Measurements from ENCODE around the gene STRAP. TPM values are rescaled to one million over a fixed set of nuclear protein-coding genes. Genes with fewer than 3 reads are reported as not detected.

Gene STRAP
- polyA plus RNA-seq, 1 donor: 95.5 TPM

DNA sequence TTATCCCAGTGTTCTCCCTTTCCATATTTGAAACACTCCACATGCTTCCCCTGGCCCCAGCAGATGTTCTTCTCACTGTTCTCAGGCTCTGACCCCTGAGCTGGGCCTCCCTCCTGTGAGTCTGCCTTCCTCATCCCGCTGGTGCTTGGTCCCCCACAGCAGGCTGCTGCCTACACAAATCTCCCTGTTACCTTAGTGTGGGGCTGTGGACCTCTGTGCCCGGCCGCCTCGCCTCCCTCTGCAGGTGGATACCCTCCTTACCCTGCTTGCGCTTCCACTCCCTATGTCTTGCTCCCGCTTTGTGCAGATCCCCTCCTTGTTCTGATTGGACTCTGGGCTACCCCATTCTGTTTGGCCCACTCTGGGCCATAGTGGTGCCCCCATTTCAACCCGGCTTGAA is 35.9 kb downstream of the STRAP start:
- H3K4me3 ChIP-seq (ENCODE audit: low read length): no peak overlapping the region
- no peaks in the 10 kb centered on the region for H3K27me3 ChIP-seq (ENCODE audit: control insufficient read depth, insufficient read depth, low read length)
- no peaks in the 10 kb centered on the region for H3K4me1 ChIP-seq (ENCODE audit: control insufficient read depth, insufficient read depth, low read length)
- H3K27ac ChIP-seq (ENCODE audit: low read length): no peak overlapping the region
- H3K9me3 ChIP-seq (ENCODE audit: control insufficient read depth, low read depth, low read length): no peaks in the 10 kb centered on the region
- no CpG with 5 or more reads among the region's 7 CpGs for WGBS (ENCODE audit: insufficient coverage, low lambda C conversion rate)
- H3K36me3 ChIP-seq (ENCODE audit: control insufficient read depth, insufficient read depth, low read length): peaks cover 4% of the 10 kb centered on the region
- no peak for DNase-seq

DNA sequence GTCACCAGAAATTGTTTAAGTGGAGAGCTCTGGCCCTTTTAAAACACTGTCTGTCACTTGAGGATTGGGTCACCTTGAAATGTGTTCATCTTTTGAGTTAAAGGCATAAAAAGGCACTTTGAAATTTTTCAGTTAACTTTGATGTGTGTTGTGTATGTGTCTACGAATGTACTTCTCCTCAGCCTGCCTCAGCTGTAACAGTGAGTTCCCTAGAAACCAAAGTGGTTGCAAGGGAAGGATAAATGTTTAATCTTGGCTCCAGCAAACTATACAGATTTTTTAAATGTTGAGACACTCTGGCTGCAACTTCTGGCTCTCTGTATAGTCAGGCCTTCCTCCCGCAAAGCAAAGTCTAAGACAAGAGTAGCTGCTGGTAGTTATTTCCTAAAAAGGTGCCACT is 37.2 kb downstream of the STRAP start:
- H3K4me3 ChIP-seq (ENCODE audit: low read length): no peak overlapping the region
- no CpG with 5 or more reads among the region's 2 CpGs for WGBS (ENCODE audit: insufficient coverage, low lambda C conversion rate)
- DNase-seq: peak; percentile 18 to 24
- no peaks in the 10 kb centered on the region for H3K4me1 ChIP-seq (ENCODE audit: control insufficient read depth, insufficient read depth, low read length)
- no peaks in the 10 kb centered on the region for H3K27me3 ChIP-seq (ENCODE audit: control insufficient read depth, insufficient read depth, low read length)
- H3K27ac ChIP-seq (ENCODE audit: low read length): no peak overlapping the region
- H3K36me3 ChIP-seq (ENCODE audit: control insufficient read depth, insufficient read depth, low read length): peaks cover 4% of the 10 kb centered on the region
- no peaks in the 10 kb centered on the region for H3K9me3 ChIP-seq (ENCODE audit: control insufficient read depth, low read depth, low read length)

DNA sequence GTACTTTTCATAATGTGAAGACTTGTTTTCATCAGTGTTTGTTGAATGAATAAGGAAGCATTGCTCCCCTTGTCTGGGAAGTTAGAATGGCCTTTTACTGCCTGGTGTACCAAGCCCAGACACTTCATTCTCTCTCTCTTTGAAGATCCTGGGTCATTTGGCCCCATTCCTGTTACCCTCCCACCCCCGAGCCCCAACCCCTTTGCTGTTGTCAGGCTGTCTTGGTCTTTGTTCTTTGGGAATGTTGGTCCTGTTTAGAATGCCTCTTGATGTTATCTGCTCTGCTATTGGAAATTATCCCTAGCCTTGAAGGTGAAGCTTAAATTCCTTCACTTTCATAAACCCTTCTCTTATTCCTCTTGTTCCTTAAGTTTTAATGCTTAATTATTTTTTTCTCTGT is 42.8 kb downstream of the STRAP start:
- no peak overlapping the region for H3K27ac ChIP-seq (ENCODE audit: low read length)
- H3K4me3 ChIP-seq (ENCODE audit: low read length): no peak overlapping the region
- no CpG with 5 or more reads among the region's 1 CpG for WGBS (ENCODE audit: insufficient coverage, low lambda C conversion rate)
- H3K4me1 ChIP-seq (ENCODE audit: control insufficient read depth, insufficient read depth, low read length): no peaks in the 10 kb centered on the region
- DNase-seq: no peak
- H3K27me3 ChIP-seq (ENCODE audit: control insufficient read depth, insufficient read depth, low read length): no peaks in the 10 kb centered on the region
- H3K36me3 ChIP-seq (ENCODE audit: control insufficient read depth, insufficient read depth, low read length): peaks cover 4% of the 10 kb centered on the region
- H3K9me3 ChIP-seq (ENCODE audit: control insufficient read depth, low read depth, low read length): no peaks in the 10 kb centered on the region

DNA sequence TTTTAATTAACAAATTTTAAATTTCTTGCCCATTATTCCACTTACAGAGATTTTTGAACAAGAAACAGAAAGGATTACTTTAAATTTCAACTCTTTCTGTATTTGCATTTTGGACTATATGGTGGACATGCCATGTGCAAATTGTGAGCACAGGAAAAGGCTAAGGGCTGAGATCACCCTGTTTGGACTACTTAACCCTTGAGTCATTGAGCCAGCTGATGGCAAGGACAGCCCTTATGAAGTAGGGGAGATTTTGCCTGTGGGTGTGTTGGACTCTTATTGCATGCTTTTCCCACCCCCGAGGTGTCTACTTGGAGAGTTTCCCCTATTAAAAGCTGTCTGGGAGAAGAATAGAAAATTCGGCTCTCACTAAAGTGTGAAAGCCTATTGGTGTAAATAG is 46.2 kb downstream of the STRAP start:
- Histone ChIP-seq H3K4me3 (ENCODE audit: low read length) (no peak overlapping the region), H3K4me1 (ENCODE audit: control insufficient read depth, insufficient read depth, low read length) (no peaks in the 10 kb centered on the region), H3K36me3 (ENCODE audit: control insufficient read depth, insufficient read depth, low read length) (peaks cover 4% of the 10 kb centered on the region), H3K27me3 (ENCODE audit: control insufficient read depth, insufficient read depth, low read length) (no peaks in the 10 kb centered on the region), H3K27ac (ENCODE audit: low read length) (no peak overlapping the region), H3K9me3 (ENCODE audit: control insufficient read depth, low read depth, low read length) (no peaks in the 10 kb centered on the region)
- no peak for DNase-seq
- no CpG with 5 or more reads among the region's 2 CpGs for WGBS (ENCODE audit: insufficient coverage, low lambda C conversion rate)

DNA sequence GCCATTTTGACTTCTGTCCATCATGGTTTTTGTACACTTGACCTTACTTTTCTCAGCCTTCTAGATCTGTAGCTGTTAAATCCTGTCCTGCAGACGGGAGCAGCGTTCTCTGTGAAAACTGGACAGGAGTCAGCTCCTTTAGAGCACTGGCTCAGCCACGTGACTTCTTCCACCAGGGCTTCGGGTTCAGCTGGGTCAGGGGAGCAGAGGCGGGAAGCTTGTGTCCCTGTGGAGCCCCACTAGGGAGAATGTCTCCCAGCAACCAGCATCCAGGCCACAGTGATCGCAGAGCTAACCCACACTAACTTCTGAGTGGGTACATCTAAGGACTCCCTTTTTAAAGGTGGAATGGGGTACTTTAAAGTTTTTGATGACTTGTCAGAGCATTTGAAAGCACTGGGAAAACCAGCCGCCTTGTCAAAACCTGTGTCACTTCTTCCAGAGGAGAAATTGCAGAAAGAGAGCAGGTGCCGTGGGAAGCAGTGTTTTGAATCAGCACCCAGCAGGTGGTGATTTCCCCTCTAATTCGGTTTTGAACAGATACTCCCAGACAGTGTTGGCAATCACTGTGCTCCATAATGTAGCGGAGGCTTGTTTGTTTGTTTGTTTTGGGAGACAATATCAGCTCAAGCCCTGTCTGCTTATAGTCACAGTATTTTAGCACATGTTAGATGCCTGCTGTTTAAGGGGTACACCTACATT is 46.8 kb downstream of the STRAP start:
- Histone ChIP-seq H3K27me3 (ENCODE audit: control insufficient read depth, insufficient read depth, low read length) (no peaks in the 10 kb centered on the region), H3K9me3 (ENCODE audit: control insufficient read depth, low read depth, low read length) (no peaks in the 10 kb centered on the region), H3K27ac (ENCODE audit: low read length) (no peak overlapping the region), H3K4me1 (ENCODE audit: control insufficient read depth, insufficient read depth, low read length) (no peaks in the 10 kb centered on the region), H3K36me3 (ENCODE audit: control insufficient read depth, insufficient read depth, low read length) (peaks cover 4% of the 10 kb centered on the region), H3K4me3 (ENCODE audit: low read length) (no peak overlapping the region)
- 56% methylated on average over 2 of the region's 10 CpGs for WGBS (ENCODE audit: insufficient coverage, low lambda C conversion rate)
- no peak for DNase-seq

DNA sequence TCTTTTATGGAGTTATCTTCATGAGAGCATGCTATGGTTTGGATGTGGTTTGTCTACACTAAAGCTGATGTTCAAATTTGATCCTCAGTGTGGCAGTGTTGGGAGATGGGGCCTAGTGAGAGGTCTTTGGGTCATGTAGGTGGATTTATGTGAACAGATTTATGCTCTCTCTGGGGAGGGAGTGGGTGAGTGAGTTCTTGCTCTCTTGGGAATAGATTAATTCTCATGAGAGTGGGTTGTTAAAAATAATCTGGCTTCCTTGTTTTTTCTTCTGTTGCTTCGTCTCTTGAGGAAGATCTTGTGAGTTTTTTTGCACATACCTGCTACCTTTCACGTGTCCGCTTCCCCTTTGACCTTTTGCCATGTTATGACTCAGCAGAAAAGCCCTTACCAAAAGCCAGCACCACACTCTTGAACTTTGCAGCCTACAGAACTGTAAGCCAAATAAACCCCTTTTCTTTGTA is 49.4 kb downstream of the STRAP start:
- H3K36me3 ChIP-seq (ENCODE audit: control insufficient read depth, insufficient read depth, low read length): peaks cover 5% of the 10 kb centered on the region
- WGBS (ENCODE audit: insufficient coverage, low lambda C conversion rate): 92% methylated on average over 3 of the region's 3 CpGs
- no peak overlapping the region for H3K4me3 ChIP-seq (ENCODE audit: low read length)
- H3K9me3 ChIP-seq (ENCODE audit: control insufficient read depth, low read depth, low read length): no peaks in the 10 kb centered on the region
- H3K27me3 ChIP-seq (ENCODE audit: control insufficient read depth, insufficient read depth, low read length): no peaks in the 10 kb centered on the region
- no peaks in the 10 kb centered on the region for H3K4me1 ChIP-seq (ENCODE audit: control insufficient read depth, insufficient read depth, low read length)
- H3K27ac ChIP-seq (ENCODE audit: low read length): no peak overlapping the region
- DNase-seq: no peak

DNA sequence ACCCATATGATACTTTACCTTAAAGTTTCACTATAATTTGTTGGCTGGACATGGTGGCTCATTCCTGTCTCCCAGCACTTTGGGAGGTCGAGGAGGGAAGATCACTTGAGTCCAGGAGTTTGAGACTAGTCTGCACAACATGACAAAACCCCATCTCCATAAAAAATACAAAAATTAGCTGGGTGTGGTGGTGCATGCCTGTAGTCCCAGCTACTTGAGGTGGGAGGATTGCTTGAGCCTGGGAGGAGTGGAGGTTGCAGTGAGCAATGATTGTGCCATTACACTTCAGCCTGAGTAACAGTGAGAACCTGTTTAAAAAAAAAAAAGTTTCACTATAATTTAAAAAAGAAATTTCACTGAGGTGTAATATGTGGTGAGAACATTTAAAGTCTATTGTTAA is 50.1 kb downstream of the STRAP start:
- H3K36me3 ChIP-seq (ENCODE audit: control insufficient read depth, insufficient read depth, low read length): peaks cover 5% of the 10 kb centered on the region
- no peaks in the 10 kb centered on the region for H3K9me3 ChIP-seq (ENCODE audit: control insufficient read depth, low read depth, low read length)
- no peaks in the 10 kb centered on the region for H3K27me3 ChIP-seq (ENCODE audit: control insufficient read depth, insufficient read depth, low read length)
- WGBS (ENCODE audit: insufficient coverage, low lambda C conversion rate): no CpG with 5 or more reads among the region's 1 CpG
- H3K27ac ChIP-seq (ENCODE audit: low read length): no peak overlapping the region
- H3K4me1 ChIP-seq (ENCODE audit: control insufficient read depth, insufficient read depth, low read length): no peaks in the 10 kb centered on the region
- DNase-seq: no peak
- H3K4me3 ChIP-seq (ENCODE audit: low read length): no peak overlapping the region

DNA sequence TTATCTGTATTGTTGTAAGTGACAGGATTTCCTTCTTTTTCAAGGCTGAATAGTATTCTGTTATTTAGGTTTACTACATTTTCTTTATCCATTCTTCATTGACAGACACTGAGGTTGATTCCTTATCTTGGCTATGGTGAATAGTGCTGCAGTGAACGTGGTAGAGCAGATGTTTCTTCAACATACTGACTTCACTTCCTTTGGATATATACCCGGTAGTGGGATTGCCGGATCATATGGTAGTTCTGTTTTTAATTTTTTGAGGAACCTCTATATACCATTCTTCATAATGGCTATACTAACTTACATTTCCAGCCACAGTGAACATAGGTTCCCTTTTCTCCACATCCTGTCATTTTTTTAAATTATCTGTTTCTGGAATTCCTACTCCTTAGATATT is 50.8 kb downstream of the STRAP start:
- Histone ChIP-seq H3K36me3 (ENCODE audit: control insufficient read depth, insufficient read depth, low read length) (peaks cover 5% of the 10 kb centered on the region), H3K27ac (ENCODE audit: low read length) (no peak overlapping the region), H3K27me3 (ENCODE audit: control insufficient read depth, insufficient read depth, low read length) (no peaks in the 10 kb centered on the region), H3K9me3 (ENCODE audit: control insufficient read depth, low read depth, low read length) (no peaks in the 10 kb centered on the region), H3K4me3 (ENCODE audit: low read length) (no peak overlapping the region), H3K4me1 (ENCODE audit: control insufficient read depth, insufficient read depth, low read length) (no peaks in the 10 kb centered on the region)
- DNase-seq: no peak
- WGBS (ENCODE audit: insufficient coverage, low lambda C conversion rate): 100% methylated on average over 2 of the region's 3 CpGs

DNA sequence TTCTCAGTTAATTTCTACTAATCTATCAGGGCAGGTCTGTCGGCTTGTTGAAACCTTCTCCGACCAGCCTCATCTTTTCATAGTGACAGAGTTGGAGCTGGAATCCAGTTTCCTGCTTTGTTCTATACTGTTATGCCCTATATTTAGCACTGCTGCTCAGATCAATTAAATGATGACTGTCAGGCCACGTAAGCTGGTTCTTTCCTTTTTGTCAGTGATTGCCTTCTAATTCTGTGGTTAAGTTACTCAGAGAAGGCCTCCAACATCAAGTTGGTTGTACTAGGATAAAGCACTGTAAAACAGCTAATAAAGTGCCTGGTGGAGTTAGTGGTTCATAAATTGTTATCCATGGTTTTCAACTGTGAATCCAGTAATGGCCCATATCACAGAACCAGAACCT is 51.6 kb downstream of the STRAP start:
- Histone ChIP-seq H3K27ac (ENCODE audit: low read length) (no peak overlapping the region), H3K4me1 (ENCODE audit: control insufficient read depth, insufficient read depth, low read length) (no peaks in the 10 kb centered on the region), H3K27me3 (ENCODE audit: control insufficient read depth, insufficient read depth, low read length) (no peaks in the 10 kb centered on the region), H3K9me3 (ENCODE audit: control insufficient read depth, low read depth, low read length) (no peaks in the 10 kb centered on the region), H3K36me3 (ENCODE audit: control insufficient read depth, insufficient read depth, low read length) (peaks cover 5% of the 10 kb centered on the region), H3K4me3 (ENCODE audit: low read length) (no peak overlapping the region)
- WGBS (ENCODE audit: insufficient coverage, low lambda C conversion rate): no CpG with 5 or more reads among the region's 3 CpGs
- DNase-seq: no peak

DNA sequence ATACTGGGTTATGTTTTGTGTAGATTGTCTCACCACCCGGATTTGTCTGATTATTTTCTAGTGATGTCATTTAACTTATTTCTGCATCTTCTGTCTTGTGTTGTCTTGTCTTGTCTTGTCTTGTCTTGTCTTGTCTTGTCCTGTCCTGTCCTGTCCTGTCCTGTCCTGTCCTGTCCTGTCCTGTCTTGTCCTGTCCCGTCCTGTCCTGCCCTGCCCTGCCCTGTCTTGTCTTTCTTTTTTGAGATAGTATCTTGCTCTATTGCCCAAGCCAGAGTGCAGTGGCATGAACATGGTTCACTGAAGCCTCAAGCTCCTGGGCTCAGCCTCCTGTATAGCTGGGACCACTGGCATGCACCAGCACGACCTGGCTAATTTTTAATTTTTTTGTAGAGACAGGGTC is 54.6 kb downstream of the STRAP start:
- Histone ChIP-seq H3K36me3 (ENCODE audit: control insufficient read depth, insufficient read depth, low read length) (peaks cover 2% of the 10 kb centered on the region), H3K27ac (ENCODE audit: low read length) (no peak overlapping the region), H3K4me1 (ENCODE audit: control insufficient read depth, insufficient read depth, low read length) (no peaks in the 10 kb centered on the region), H3K4me3 (ENCODE audit: low read length) (no peak overlapping the region), H3K9me3 (ENCODE audit: control insufficient read depth, low read depth, low read length) (no peaks in the 10 kb centered on the region), H3K27me3 (ENCODE audit: control insufficient read depth, insufficient read depth, low read length) (no peaks in the 10 kb centered on the region)
- DNase-seq: no peak
- WGBS (ENCODE audit: insufficient coverage, low lambda C conversion rate): 100% methylated on average over 1 of the region's 3 CpGs

DNA sequence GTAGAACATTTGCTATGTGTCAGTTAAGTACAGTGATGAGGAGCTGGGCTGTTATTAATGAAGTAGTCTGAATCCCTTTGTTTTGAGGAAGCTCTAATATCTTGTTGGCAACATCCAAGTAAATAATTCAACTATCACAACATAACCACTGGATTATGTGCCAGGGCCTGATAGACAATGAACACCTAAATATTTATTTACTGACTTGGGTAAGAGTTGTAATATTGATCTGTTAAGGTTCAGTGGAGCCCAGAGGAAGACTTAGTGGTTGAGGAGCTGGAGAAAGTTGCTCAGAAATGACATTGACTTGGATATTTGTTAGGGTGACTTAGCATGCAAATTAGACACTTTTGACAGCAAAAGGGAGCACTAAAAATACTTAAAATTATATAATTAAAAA is 55.7 kb downstream of the STRAP start:
- H3K27ac ChIP-seq (ENCODE audit: low read length): no peak overlapping the region
- no peak for DNase-seq

More for the DNA sequence above, 55.7 kb downstream of the STRAP start:
- Histone ChIP-seq H3K27me3 (ENCODE audit: control insufficient read depth, insufficient read depth, low read length) (no peaks in the 10 kb centered on the region), H3K9me3 (ENCODE audit: control insufficient read depth, low read depth, low read length) (no peaks in the 10 kb centered on the region), H3K4me1 (ENCODE audit: control insufficient read depth, insufficient read depth, low read length) (no peaks in the 10 kb centered on the region), H3K4me3 (ENCODE audit: low read length) (no peak overlapping the region), H3K36me3 (ENCODE audit: control insufficient read depth, insufficient read depth, low read length) (peaks cover 2% of the 10 kb centered on the region)
